RWPE1 (cell line): Measurements from ENCODE around the gene BCR.

Source experiments
- CTCF ChIA-PET: fragments of 350-600 bp; sonication (Branson Sonifier 250); formaldehyde crosslinking; extraction: SDS; loops from one replicate; lab custom pipeline; 2021; lab: Yijun Ruan, JAX
- POLR2A ChIA-PET: fragments of 400-600 bp; formaldehyde crosslinking; extraction: SDS; loops from one replicate; lab custom pipeline; 2020; ENCODE audit warnings: antibody characterized with exemption; ENCODE audit not compliant: low non-redundant PET; lab: Yijun Ruan, JAX
- DNase-seq: peaks from one replicate; pipeline ENCODE4 v3.0.0; 2012; ENCODE audit warnings: low spot score
- H3K27ac ChIP-seq: fragments of 450-650 bp; 2 replicates; pipeline ENCODE4 v1.5.1; 2017
- CTCF ChIP-seq: fragments of 450-650 bp; conservative IDR thresholded peaks from 2 replicates; pipeline ENCODE4 v1.5.1; 2017; ENCODE audit warnings: low read depth, mild to moderate bottlenecking

The BCR gene

GRCh38 chr22:23161574-23161973, 18.7 kb upstream of the BCR start:
- CTCF ChIA-PET: no interaction called here
- H3K27ac ChIP-seq: no peak overlapping the region
- TF ChIP-seq CTCF: no peak
- DNase-seq: no peak
- POLR2A ChIA-PET: no interaction called here

- TF ChIP-seq CTCF: no peak
- ChIA-PET POLR2A (no interaction called here), CTCF (interaction anchor here (1.3 kb wide), 1 partner anchor 118 kb away, joined by 3 read pairs; no protein-coding TSS in a partner anchor)
- no peak for DNase-seq
- no peak overlapping the region for H3K27ac ChIP-seq
Observed at GRCh38 chr22:23163665-23164064, 16.6 kb upstream of the BCR start.

GRCh38 chr22:23164091-23164490, 16.2 kb upstream of the BCR start:
- no peak for DNase-seq
- CTCF ChIA-PET: interaction anchor here (1.3 kb wide), 1 partner anchor 118 kb away, joined by 3 read pairs; no protein-coding TSS in a partner anchor
- H3K27ac ChIP-seq: no peak overlapping the region
- no peak for TF ChIP-seq CTCF
- POLR2A ChIA-PET: no interaction called here

GRCh38 chr22:23166042-23166831, 14.1 kb upstream of the BCR start:
- no peak for DNase-seq
- TF ChIP-seq CTCF: no peak
- ChIA-PET POLR2A (no interaction called here), CTCF (no interaction called here)
- no peak overlapping the region for H3K27ac ChIP-seq

- POLR2A ChIA-PET: no interaction called here
- CTCF ChIA-PET: no interaction called here
- TF ChIP-seq CTCF: no peak
- no peak overlapping the region for H3K27ac ChIP-seq
- no peak for DNase-seq
Observed at GRCh38 chr22:23166841-23167616, 13.3 kb upstream of the BCR start.

GRCh38 chr22:23168391-23169042, 11.8 kb upstream of the BCR start:
- no peak for TF ChIP-seq CTCF
- H3K27ac ChIP-seq: no peak overlapping the region
- CTCF ChIA-PET: interaction anchor here (1.5 kb wide), 1 partner anchor 113 kb away, joined by 4 read pairs; no protein-coding TSS in a partner anchor
- no peak for DNase-seq
- POLR2A ChIA-PET: no interaction called here
